ENCODE data around the gene BCL2.

Gene BCL2

DNA sequence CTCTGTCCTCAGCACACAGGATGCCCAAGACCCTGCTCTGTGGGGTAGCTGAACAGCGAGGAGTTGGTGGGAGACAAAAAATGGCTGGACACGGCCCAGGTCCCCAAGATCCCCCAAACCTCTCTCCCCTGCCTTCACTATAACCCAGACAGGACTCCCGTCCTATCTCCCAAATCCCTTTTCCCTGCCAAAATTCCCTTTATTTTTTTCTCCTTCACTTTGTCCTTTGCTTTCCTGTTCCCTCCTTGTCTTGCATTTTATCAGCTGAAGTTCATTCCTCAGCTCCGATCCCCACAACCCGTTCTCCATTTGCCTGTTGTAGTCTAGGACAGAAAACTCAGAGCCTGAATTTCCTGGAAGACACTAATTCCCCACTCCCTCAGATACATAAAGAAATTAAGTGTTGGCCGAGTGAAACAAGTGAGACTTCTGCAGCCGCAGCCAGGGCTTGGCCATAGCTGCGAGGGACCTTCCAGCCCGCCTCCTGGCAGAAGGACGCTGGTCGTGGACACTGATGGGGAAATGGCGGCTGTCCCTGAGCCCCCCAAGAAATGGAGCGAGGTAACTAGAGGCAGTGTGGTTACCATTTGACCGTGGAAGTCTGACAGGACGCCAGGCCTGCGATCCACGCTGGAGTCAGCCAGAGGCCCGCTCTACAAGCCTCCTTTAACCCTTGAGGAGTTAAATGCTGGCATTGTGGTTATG lies 173.6 kb downstream of the BCL2 start:
- no peak overlapping the region for H3K9ac ChIP-seq (ENCODE audit: low read length)
- no peaks in the 10 kb centered on the region for H3K27me3 ChIP-seq (ENCODE audit: low read depth, low read length)
- H3K9me3 ChIP-seq (ENCODE audit: insufficient read depth, low read length) = no peaks in the 10 kb centered on the region
- H3K27ac ChIP-seq (ENCODE audit: low read length) = no peak overlapping the region
- H3K79me2 ChIP-seq (ENCODE audit: low read length) = peaks cover 98% of the 10 kb centered on the region
- TF ChIP-seq EZH2phosphoT487 (IDR thresholded peaks at IDR 0.05; ENCODE audit: low read depth) = no peak
- TF ChIP-seq, protein P1, sequence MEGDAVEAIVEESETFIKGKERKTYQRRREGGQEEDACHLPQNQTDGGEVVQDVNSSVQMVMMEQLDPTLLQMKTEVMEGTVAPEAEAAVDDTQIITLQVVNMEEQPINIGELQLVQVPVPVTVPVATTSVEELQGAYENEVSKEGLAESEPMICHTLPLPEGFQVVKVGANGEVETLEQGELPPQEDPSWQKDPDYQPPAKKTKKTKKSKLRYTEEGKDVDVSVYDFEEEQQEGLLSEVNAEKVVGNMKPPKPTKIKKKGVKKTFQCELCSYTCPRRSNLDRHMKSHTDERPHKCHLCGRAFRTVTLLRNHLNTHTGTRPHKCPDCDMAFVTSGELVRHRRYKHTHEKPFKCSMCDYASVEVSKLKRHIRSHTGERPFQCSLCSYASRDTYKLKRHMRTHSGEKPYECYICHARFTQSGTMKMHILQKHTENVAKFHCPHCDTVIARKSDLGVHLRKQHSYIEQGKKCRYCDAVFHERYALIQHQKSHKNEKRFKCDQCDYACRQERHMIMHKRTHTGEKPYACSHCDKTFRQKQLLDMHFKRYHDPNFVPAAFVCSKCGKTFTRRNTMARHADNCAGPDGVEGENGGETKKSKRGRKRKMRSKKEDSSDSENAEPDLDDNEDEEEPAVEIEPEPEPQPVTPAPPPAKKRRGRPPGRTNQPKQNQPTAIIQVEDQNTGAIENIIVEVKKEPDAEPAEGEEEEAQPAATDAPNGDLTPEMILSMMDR (IDR thresholded peaks at IDR 0.05; ENCODE audit: low read depth, low read length) = no peak
- no peak overlapping the region for H3K4me2 ChIP-seq (ENCODE audit: low read length)
- peaks cover 71% of the 10 kb centered on the region for H4K20me1 ChIP-seq (ENCODE audit: insufficient read depth, low read length)
- H3K4me1 ChIP-seq (ENCODE audit: low read length) = peaks cover 98% of the 10 kb centered on the region
- H2AFZ ChIP-seq (ENCODE audit: low read depth, low read length) = no peak overlapping the region
- peaks cover 45% of the 10 kb centered on the region for H3K36me3 ChIP-seq (replicated peaks; ENCODE audit: low read depth, low read length)
- H3K4me3 ChIP-seq (ENCODE audit: low read length) = no peak overlapping the region

DNA sequence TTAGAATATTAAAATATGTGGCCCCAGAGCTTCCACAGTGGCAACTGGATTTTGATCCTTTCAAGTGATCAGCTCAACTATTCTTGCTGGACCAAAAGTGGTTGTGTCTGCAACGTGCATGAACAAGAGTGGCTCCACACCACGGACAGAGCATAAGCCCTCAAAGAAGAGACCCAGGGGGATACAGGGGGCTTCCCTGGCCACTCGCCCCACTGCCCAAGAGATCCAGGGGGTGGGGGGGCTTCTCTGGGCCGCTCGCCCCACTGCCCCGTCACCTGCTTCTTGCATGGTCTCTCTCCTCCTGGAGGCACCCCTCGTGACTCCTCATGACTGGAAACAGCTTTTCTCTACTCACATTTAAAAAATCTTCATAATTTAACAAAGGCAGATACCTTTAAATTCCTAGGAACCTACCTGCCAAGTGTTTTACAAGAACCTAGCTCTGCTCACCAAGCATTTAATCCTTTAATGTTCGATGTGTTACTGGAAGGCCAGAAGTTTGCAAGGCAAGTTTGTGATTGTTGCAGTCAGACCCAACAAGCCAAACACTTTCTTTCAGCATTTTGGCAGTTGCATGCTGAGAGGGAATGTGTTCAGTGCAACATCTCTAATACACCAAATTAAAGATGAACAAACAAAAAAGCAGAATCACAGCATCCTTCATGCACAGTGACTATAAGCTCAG lies 174.3 kb downstream of the BCL2 start:
- no peaks in the 10 kb centered on the region for H3K27me3 ChIP-seq (ENCODE audit: low read depth, low read length)
- H2AFZ ChIP-seq (ENCODE audit: low read depth, low read length) = no peak overlapping the region
- TF ChIP-seq, protein P1 (IDR thresholded peaks at IDR 0.05; ENCODE audit: low read depth, low read length) = no peak
- no peak for TF ChIP-seq EZH2phosphoT487 (IDR thresholded peaks at IDR 0.05; ENCODE audit: low read depth)
- no peak overlapping the region for H3K9ac ChIP-seq (ENCODE audit: low read length)
- peaks cover 98% of the 10 kb centered on the region for H3K4me1 ChIP-seq (ENCODE audit: low read length)
- H3K4me2 ChIP-seq (ENCODE audit: low read length) = no peak overlapping the region
- H4K20me1 ChIP-seq (ENCODE audit: insufficient read depth, low read length) = peaks cover 67% of the 10 kb centered on the region
- no peak overlapping the region for H3K4me3 ChIP-seq (ENCODE audit: low read length)
- peaks cover 98% of the 10 kb centered on the region for H3K79me2 ChIP-seq (ENCODE audit: low read length)
- H3K27ac ChIP-seq (ENCODE audit: low read length) = no peak overlapping the region
- peaks cover 5% of the 10 kb centered on the region for H3K9me3 ChIP-seq (ENCODE audit: insufficient read depth, low read length)
- peaks cover 50% of the 10 kb centered on the region for H3K36me3 ChIP-seq (replicated peaks; ENCODE audit: low read depth, low read length)

DNA sequence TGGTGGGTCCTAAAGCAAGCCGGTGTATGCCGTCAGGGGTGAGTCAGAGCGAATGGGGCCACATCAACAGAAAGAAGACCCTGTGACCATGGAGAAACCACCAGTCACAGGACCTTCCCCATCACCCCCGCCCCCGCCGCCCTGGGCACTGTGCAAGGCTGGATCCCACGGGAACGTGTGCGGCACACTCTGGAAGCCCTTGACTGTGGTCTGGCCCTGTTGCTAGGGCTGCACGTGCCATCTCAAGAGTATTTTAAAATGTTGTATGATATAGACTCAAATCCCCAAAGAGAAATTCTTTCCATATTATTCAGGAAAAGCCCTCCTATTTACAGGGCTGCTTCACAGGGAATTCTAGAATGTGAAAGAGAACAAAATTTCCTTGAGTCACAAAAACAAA lies 174.8 kb downstream of the BCL2 start:
- H3K4me1 ChIP-seq (ENCODE audit: low read length) = peaks cover 98% of the 10 kb centered on the region
- H3K27me3 ChIP-seq (ENCODE audit: low read depth, low read length) = no peaks in the 10 kb centered on the region
- no peak overlapping the region for H3K4me3 ChIP-seq (ENCODE audit: low read length)
- H3K4me2 ChIP-seq (ENCODE audit: low read length) = no peak overlapping the region
- H2AFZ ChIP-seq (ENCODE audit: low read depth, low read length) = no peak overlapping the region
- no peak overlapping the region for H3K9ac ChIP-seq (ENCODE audit: low read length)
- H3K36me3 ChIP-seq (replicated peaks; ENCODE audit: low read depth, low read length) = peaks cover 51% of the 10 kb centered on the region
- H3K27ac ChIP-seq (ENCODE audit: low read length) = no peak overlapping the region
- peaks cover 66% of the 10 kb centered on the region for H4K20me1 ChIP-seq (ENCODE audit: insufficient read depth, low read length)
- H3K9me3 ChIP-seq (ENCODE audit: insufficient read depth, low read length) = peaks cover 9% of the 10 kb centered on the region
- TF ChIP-seq, protein P1 (IDR thresholded peaks at IDR 0.05; ENCODE audit: low read depth, low read length) = no peak
- no peak for TF ChIP-seq EZH2phosphoT487 (IDR thresholded peaks at IDR 0.05; ENCODE audit: low read depth)
- peaks cover 98% of the 10 kb centered on the region for H3K79me2 ChIP-seq (ENCODE audit: low read length)

DNA sequence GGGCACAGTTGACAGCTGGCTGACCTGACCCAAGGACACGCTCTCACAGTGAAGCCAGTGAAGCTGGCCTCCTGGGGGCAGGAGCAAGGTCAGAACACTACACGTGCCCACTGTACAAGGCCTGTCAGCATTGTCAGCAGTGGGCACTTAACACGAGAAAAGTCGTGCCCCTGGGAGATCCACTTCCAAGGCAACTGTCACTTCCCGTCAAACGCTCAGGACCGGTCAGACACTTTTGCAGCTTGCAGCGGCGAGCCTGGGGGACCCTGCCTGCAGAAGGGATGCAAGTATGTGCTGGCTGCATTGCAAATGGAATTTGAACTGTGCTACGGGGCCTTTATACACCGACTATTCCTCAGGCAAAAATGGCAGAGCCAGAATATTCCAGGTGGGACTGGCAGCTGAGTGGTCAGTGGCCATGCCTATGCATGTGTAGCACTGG lies 176.2 kb downstream of the BCL2 start:
- H3K79me2 ChIP-seq (ENCODE audit: low read length) = peaks cover 99% of the 10 kb centered on the region
- H3K36me3 ChIP-seq (replicated peaks; ENCODE audit: low read depth, low read length) = peaks cover 46% of the 10 kb centered on the region
- H3K27me3 ChIP-seq (ENCODE audit: low read depth, low read length) = no peaks in the 10 kb centered on the region
- peak overlapping the region; percentile 53 for H3K4me3 ChIP-seq (ENCODE audit: low read length)
- H2AFZ ChIP-seq (ENCODE audit: low read depth, low read length) = no peak overlapping the region
- TF ChIP-seq, protein P1 (IDR thresholded peaks at IDR 0.05; ENCODE audit: low read depth, low read length) = no peak
- TF ChIP-seq EZH2phosphoT487 (IDR thresholded peaks at IDR 0.05; ENCODE audit: low read depth) = no peak
- H3K4me2 ChIP-seq (ENCODE audit: low read length) = peak overlapping the region; percentile 79
- H3K4me1 ChIP-seq (ENCODE audit: low read length) = peaks cover 99% of the 10 kb centered on the region
- peaks cover 65% of the 10 kb centered on the region for H4K20me1 ChIP-seq (ENCODE audit: insufficient read depth, low read length)
- peak overlapping the region; percentile 70 for H3K27ac ChIP-seq (ENCODE audit: low read length)
- peaks cover 9% of the 10 kb centered on the region for H3K9me3 ChIP-seq (ENCODE audit: insufficient read depth, low read length)
- H3K9ac ChIP-seq (ENCODE audit: low read length) = peak overlapping the region; percentile 55; the same call in 1 of the 2 replicates
